NCI-H524 (cell line): ENCODE measurements around the gene BMPR2.
"Not testable (repeated sequence)": the region's sequence is repeated elsewhere in the genome, so short reads cannot be mapped to it uniquely, and the experiment has no call there.

Experiments used
- DNase-seq, 2 experiments: peaks; one replicate each; lab custom pipeline; 2025; lab: John Stamatoyannopoulos, UW

Gene BMPR2

GRCh38 chr2:202375609-202376408 is at the start of gene BMPR2:
BMPR2 (plus strand) TSS chr2:202376327; CDS start chr2:202377475, 1,148 bp downstream.
- DNase-seq = peak; percentile 90

DNA sequence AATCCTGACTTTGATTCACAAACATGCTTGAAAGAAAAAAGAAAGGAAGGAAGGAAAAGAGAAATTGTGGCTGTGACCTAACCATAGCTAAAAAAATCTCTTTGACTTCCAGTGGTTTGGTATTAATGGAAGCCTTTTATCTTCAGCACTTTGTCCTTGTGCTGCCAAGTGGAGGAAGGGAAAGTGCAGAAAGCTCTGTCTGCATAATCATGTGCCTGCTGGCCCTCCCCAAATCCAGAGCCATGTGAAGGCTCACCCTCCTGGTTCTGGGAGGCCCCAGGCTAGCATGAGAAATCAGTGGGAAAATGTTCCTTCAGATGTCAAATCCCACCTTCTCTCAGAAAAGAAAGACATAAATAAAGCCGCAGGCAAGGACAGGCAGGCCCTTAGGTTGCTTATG is 48.3 kb upstream of the BMPR2 start:
- no peak for DNase-seq

DNA sequence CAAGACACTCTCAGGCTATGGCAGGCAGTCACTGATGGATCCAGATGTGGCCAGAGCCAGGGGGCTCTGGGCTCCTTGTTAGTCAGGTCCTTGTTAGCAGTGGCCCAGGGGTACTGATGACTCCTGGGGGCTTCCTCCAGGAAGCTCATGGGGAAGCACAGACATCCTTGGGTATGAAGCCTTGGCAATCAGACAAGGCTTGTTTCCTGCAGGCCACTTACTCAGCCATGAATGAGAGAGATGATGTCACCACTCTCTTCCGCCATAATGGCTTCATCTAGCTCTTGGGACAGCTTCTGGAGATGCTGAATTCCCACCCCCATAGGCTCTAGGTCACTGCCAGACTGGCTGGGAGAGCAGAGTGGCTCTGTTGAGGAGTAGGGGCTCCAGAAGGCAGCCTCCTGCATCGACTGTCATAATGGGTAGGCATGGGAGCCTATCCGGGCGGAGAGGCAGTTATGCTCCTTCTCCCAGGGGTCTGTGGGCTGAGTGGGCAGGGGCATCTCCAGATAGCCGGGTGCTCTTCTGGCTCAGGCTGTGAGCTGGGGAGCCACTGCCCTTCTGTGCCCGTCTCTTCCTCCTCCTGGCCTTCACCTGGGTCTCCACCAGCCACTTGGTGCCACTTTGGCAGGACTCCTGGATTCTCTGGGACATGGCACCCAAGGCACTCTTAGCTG is 40.2 kb upstream of the BMPR2 start:
- DNase-seq = no peak

DNA sequence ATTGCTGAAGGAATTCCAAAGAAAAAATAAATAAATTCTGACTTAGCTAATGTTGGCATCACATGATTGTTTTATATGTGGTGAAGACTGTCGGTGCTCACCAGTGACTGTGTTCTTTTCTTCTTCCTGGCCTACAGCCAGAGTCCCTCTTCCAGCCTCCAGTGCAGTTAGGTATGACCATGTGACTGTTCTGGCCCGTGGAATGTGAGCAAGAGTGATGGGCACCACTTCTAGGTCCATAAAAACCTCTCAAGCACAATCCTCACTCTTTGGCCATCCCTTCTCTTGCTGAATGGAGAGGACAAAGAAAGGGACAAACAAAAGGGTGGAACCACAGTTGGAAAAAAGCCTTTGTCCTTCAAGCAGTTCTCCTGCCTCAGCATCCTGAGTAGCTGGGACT is 39.0 kb upstream of the BMPR2 start:
- no peak for DNase-seq

- DNase-seq = no peak
Measured at GRCh38 chr2:202337706-202338346, 38.3 kb upstream of the BMPR2 start.

GRCh38 chr2:202339071-202339870 is 36.9 kb upstream of the BMPR2 start:
- no peak for DNase-seq

DNA sequence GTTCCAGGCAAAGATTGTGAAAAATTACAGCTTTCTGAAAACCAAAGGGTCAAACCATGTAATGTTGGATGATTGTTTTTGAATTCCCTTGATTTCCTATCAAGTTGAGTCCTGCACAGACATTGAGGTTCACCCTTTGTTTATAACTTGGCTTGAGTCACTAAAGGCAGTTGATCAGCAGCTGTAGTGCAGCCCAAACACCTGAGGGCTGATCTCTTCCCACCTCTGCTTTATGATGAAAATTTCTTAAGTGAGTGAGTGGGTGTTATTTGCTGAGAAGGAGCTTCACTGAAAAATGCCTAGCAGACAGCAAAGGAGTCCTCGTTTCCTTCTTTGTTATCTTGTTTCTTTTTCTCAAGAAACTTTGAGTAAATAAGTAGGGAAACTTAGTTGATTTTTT is 31.9 kb upstream of the BMPR2 start:
- no peak for DNase-seq

DNA sequence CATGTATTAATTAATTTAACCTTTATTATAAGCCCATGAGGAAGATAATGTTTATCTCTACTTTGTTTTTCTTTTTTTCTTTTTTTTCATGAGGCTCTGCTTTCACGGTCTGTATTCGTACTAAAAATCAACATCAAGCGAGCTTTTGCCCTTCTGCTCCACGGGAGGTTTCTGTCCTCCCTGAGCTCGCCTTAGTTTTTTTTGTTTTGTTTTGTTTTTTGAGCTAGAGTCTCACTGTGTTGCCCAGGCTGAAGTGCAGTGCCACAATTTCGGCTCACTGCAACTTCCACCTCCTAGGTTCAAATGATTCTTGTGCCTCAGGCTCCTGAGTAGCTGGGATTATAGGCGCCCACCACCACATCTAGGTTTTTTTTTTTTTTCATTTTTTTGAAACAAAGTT is 29.9 kb upstream of the BMPR2 start:
- no peak for DNase-seq

DNA sequence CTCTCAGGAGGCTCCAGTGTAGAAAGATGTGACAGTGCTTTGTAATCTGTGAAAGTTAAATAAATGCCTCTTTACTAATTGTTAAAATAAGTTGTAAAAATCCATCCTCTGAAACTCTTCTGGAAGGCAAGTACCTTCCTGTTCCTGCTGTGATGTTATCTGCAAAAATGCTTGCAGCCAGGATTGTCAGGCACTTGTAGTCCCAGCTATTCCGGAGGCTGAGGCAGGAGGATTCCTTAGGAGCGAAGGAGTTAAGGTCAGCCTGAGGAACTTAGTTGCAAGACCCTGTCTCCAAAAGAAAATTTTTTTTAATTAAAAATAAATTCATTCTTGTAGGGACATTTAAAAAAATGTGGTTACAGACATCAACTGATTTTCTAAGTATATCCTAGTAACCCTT is 22.7 kb upstream of the BMPR2 start:
- DNase-seq = no peak

GRCh38 chr2:202355993-202356505 is 20.1 kb upstream of the BMPR2 start:
- DNase-seq = no peak

GRCh38 chr2:202358924-202359323 is 17.2 kb upstream of the BMPR2 start:
- not testable (repeated sequence) for DNase-seq

GRCh38 chr2:202360646-202361045 is 15.5 kb upstream of the BMPR2 start:
- DNase-seq = no peak

GRCh38 chr2:202361108-202361507 is 15.0 kb upstream of the BMPR2 start:
- DNase-seq = no peak

GRCh38 chr2:202373490-202373889 is 2.6 kb upstream of the BMPR2 start:
- DNase-seq = peak in 1 of 2 experiments; percentile 18

DNA sequence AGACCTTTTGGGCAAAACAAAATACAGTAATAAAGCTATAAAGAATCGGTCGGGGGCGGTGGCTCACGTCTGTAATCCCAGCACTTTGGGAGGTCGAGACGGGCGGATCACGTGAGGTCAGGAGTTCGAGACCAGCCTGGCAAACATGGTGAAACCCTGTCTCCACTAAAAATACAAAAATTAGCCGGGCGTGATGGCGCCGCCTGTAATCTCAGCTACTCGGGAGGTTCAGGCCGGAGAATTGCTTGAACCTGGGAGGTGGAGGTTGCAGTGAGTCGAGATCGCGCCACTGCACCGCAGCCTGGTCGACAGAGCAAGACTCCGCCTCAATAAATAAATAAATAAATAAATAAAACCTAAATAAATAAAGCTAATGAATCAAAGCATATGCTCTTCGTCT is 1.7 kb upstream of the BMPR2 start:
- DNase-seq = not testable (repeated sequence)

- peak; percentile 68 to 79 for DNase-seq
Measured at GRCh38 chr2:202375033-202375608, 1.0 kb upstream of the BMPR2 start.

GRCh38 chr2:202376460-202377206 is 506 bp downstream of the BMPR2 start:
- DNase-seq = peak; percentile 43 to 58

DNA sequence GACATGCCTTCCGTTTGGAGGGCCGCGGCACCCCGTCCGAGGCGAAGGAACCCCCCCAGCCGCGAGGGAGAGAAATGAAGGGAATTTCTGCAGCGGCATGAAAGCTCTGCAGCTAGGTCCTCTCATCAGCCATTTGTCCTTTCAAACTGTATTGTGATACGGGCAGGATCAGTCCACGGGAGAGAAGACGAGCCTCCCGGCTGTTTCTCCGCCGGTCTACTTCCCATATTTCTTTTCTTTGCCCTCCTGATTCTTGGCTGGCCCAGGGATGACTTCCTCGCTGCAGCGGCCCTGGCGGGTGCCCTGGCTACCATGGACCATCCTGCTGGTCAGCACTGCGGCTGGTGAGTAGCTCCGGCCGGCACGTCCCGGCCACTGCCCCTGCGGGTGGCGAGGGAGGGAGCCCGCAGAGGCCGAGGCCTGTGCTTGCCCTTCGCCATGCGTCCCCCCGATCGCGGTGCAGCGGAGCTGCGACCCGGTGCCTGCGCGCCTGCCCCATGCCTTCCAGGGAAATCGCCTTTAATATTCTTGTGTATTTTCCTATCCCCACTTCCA is 1.2 kb downstream of the BMPR2 start:
- DNase-seq = peak in 1 of 2 experiments; percentile 43

DNA sequence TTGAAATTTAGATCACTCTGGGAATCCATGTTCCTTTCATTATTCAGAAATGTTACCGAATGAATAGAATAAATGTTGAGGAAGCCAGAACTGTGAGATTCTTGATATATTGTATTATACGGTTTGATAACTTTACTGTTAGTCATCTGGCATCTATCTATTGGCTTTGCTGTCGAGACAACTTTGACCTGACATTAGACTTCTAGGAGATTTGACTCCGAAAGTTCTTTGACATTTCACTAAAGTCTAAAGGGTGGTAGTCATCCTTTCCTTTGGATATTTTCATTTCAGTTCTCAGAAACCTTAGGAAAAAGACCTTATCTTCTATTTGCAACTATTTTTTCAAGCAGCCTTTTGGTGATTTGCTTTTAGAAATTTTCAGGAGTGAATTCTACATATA is 1.9 kb downstream of the BMPR2 start:
- DNase-seq = no peak

DNA sequence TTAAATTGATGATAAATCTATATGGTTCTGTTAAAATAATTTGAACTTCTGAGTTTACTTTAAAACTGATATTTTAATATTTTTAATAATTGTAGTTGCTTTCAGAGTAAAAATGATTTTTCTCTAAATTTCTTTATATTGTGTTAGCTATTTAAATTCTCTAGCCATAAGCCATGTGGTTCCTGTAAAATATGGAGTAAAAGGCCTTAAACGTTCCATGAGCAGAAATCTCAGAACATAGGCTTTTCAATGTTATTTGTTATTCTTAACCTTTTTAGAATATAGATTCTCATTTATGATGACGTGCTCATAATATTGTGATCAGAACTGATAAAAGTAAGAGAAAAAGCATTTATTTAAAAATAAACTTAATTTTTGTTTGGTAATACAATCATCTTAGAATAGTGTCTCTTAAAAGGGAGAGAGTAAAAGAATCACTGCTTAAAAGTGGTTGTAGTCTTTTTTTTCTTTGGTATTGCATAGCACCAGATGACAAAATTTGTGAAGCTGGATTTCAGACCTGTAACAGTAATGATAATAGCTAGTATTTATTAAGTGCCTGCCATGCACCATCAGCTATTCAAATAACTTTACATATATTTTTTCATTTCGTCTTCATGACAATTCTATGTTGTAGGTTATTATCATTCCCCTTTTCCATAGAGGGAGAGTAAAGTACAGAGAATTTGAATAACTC is 2.7 kb downstream of the BMPR2 start:
- peak in 1 of 2 experiments; percentile 21 for DNase-seq
